Epithelial cell of proximal tubule (primary cell): ENCODE data around the gene PCMT1. TPM values are rescaled to one million over a fixed set of nuclear protein-coding genes. Genes with fewer than 3 reads are reported as not detected.

Experiments used
- DNase-seq: peaks from one replicate; pipeline ENCODE4 v3.0.0-alpha.2; 2011; ENCODE audit warnings: low read depth
- H3K4me3 ChIP-seq: 2 replicates; pipeline ENCODE4 v1.5.1; 2011; ENCODE audit warnings: low read depth, mild to moderate bottlenecking, low read length
- CTCF ChIP-seq: conservative IDR thresholded peaks from 2 replicates; pipeline ENCODE4 v1.5.1; 2012; ENCODE audit warnings: low read depth, mild to moderate bottlenecking, low read length
- total RNA-seq: library from RNA; depleted of rRNA; stranded (reverse); fragments of >200 nt; gene quantifications from 2 replicates; pipeline ENCODE4 v1.2.3, GENCODE V29; 2015

Gene PCMT1
- total RNA-seq, 1 donor from 2014 or later = 110 TPM

GRCh38 chr6:149756261-149756636, 6.7 kb downstream of the PCMT1 start:
- no peak for TF ChIP-seq CTCF
- DNase-seq = no peak
- no peak overlapping the region for H3K4me3 ChIP-seq

DNA sequence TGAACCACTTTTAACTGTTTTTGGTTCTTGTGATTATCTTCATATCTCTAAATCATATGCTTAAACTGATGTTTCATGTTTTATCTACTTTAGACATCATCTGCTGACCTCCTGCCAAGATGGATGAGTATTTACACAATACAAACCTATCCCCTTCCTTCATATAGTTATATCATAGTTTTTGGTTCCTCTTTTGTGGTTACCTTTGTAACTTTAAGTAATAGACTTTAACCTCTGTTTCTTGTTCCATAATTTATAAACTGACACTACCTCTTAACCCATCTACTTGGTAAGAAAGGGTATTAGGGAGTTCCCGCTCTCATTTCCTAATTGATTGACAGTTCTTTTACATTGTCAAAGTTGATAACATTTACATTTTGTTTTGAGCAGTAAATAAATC, 11.9 kb downstream of the PCMT1 start:
- H3K4me3 ChIP-seq = no peak overlapping the region
- DNase-seq = no peak
- no peak for TF ChIP-seq CTCF

GRCh38 chr6:149763866-149764265, 14.3 kb downstream of the PCMT1 start:
- TF ChIP-seq CTCF = no peak
- no peak for DNase-seq
- no peak overlapping the region for H3K4me3 ChIP-seq

DNA sequence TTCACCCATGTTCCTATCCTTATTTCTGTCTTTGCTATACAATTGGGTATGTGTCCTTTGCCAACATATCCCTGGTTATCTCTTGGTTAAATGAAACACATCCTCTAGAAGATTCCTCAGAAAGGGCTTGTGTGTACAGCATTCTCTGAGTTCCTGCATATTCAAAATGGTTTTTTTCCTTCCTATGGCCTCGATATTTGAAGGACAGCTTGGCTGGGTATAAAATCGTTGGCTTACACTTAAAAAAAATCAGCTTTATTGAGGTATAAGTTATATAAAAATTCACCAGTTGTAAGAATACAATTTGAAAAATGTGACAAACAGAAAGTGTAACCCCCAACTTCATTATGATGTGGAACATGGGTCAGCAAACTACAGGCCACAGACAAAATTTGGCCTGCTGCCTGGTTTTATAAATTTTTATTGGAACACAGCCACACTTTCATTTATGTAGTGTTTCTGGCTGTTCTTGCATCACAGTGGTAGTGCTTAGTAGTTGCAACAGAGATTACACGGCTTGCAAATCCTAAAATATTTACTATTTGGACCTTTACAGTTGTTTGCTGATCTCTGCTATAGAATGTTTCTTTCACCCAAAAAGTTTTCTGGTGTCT, 16.7 kb downstream of the PCMT1 start:
- DNase-seq = no peak
- TF ChIP-seq CTCF = no peak
- no peak overlapping the region for H3K4me3 ChIP-seq

DNA sequence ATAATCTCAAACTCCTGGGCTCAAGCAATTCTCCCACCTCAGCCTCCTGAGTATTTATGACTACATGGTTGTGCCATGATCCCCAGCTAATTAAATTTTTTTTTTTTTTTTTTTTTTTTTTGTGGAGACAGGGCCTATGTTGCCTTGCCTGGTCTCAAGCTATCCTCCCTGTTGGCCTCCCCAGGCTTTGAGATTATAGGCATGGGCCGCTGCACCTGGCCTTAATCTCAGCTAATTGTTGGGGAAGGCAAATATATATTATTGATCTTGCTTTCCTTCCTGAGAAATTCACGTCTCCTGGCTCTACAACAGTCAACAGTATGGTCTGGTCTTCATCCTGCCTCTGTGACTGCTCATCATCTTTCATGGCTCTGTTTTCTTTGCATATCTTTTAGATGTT, 20.1 kb downstream of the PCMT1 start:
- TF ChIP-seq CTCF = no peak
- no peak for DNase-seq
- H3K4me3 ChIP-seq = no peak overlapping the region

DNA sequence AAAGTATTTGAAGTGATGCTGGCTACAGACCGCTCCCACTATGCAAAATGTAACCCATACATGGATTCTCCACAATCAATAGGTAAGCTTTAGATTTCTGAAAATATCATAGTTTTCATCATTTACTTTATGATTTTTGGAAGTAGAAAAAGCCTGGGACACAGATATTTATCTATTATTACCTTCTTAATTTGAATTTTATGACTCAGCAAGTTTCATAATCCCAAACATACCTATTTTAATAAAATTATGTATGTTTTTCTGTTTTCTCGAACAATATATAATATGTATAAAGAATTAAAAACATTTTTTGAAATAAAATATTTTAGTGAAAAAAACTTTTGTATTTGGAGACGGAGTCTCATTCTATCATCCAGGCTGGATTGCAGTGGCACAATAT, 21.6 kb downstream of the PCMT1 start:
- no peak overlapping the region for H3K4me3 ChIP-seq
- DNase-seq = no peak
- TF ChIP-seq CTCF = no peak

- no peak overlapping the region for H3K4me3 ChIP-seq
- no peak for TF ChIP-seq CTCF
- DNase-seq = no peak
Observed at GRCh38 chr6:149771925-149772324, 22.4 kb downstream of the PCMT1 start.
